Activated CD8-positive, alpha-beta T cell treated with anti-CD3 and anti-CD28 coated beads for 36 hours (primary cell): ENCODE data around the gene PRG3. TPM values are rescaled to one million over a fixed set of nuclear protein-coding genes. Genes with fewer than 3 reads are reported as not detected.

Source experiments
- ATAC-seq: fragments of 200-7000 bp; cut with Tn5 transposase; one replicate; pipeline ENCODE4 v1.10.0; 2021; ENCODE audit warnings: mild to moderate bottlenecking, moderate library complexity
- CTCF ChIA-PET: fragments of 350-600 bp; sonication (Branson Sonifier 250); formaldehyde crosslinking; loops from one replicate; lab custom pipeline; 2021; ENCODE audit warnings: antibody characterized with exemption; lab: Charles Lee
- POLR2A ChIA-PET: fragments of 350-600 bp; sonication (Branson Sonifier 250); formaldehyde crosslinking; loops from one replicate; lab custom pipeline; 2021; ENCODE audit warnings: antibody characterized with exemption; lab: Charles Lee
- DNase-seq: peaks from one replicate; pipeline ENCODE4 v3.0.0-alpha.2; 2020
- H3K27ac Mint-ChIP-seq: one replicate; pipeline ENCODE4 v1.8.0; 2021; ENCODE audit warnings: mild to moderate bottlenecking, mixed read lengths
- H3K27me3 Mint-ChIP-seq: one replicate; pipeline ENCODE4 v1.8.0; 2021; ENCODE audit warnings: mixed read lengths
- H3K36me3 Mint-ChIP-seq: one replicate; pipeline ENCODE4 v1.8.0; 2021; ENCODE audit warnings: low read depth, mixed read lengths
- H3K4me1 Mint-ChIP-seq: one replicate; pipeline ENCODE4 v1.8.0; 2021; ENCODE audit warnings: low read depth, mixed read lengths
- H3K4me3 Mint-ChIP-seq: one replicate; pipeline ENCODE4 v1.8.0; 2021; ENCODE audit warnings: mild to moderate bottlenecking, moderate library complexity, mixed read lengths
- H3K9me3 Mint-ChIP-seq: one replicate; pipeline ENCODE4 v1.8.0; 2021; ENCODE audit warnings: mixed read lengths
- CTCF ChIP-seq: fragments of 200-600 bp; IDR thresholded peaks from one replicate; pipeline ENCODE4 v1.8.0; 2022; ENCODE audit warnings: antibody characterized with exemption, mild to moderate bottlenecking
- intact Hi-C: fragments of 100-400 bp; cut with micrococcal nuclease; formaldehyde crosslinking; loops from one replicate; pipeline ENCODE4 v1.10.0; 2022
- total RNA-seq, 2 experiments: library from RNA; stranded (reverse); gene quantifications; one replicate each; pipeline ENCODE4 v1.2.3, GENCODE V29; 2021

PRG3 gene
- total RNA-seq, 2 experiments from 2014 or later = not detected

DNA sequence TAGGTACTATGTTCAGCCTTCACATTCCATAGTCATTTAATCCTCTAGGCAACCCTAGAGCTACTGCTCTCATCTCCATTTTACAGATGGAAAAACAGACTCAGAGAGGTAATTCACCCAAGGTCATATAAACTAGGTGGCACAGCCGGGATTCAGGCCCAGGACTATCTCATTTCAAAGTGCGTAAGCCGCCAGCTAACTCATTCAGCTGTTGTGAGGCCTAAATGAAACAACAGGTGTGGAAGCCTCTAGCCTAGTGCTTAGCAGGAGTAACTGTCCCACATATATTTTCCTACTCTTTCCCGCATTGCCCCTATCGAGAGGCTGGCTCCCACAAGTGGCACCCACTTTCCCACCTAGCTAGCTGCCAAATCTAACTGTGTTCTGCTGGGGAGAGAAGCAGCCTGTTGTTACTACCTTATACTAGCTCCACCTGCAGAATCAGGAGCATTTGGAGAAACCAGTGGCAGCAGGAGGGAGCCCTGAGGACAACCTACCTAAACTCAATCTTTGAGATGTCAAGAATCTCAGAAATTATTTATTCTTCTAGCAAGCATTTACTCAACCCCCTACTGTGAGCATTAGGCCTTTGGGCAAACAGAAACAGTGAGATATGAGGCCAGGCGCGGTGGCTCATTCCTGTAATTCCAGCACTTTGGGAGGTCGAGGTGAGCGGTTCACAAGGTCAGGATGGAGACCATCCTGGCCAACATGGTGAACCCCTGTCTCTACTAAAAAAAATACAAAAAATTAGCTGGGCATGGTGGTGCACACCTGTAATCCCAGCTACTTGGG lies 20.9 kb downstream of the PRG3 start:
- Mint-ChIP-seq H3K4me3 (no peak overlapping the region), H3K4me1 (no peaks in the 10 kb centered on the region), H3K27ac (no peak overlapping the region), H3K9me3 (no peaks in the 10 kb centered on the region), H3K27me3 (peaks cover 7% of the 10 kb centered on the region), H3K36me3 (no peaks in the 10 kb centered on the region)
- ChIA-PET CTCF (interaction anchor here (0.8 to 2.9 kb wide), 7 partner anchors 7 to 167 kb away, joined by 3 to 17 read pairs (median 3); no protein-coding TSS in a partner anchor), POLR2A (interaction anchor here (0.8 to 1.1 kb wide), 2 partner anchors 40 to 46 kb away, joined by 3 read pairs; no protein-coding TSS in a partner anchor)
- intact Hi-C loops = no loop called here
- ATAC-seq (no peak), DNase-seq (no peak)
- no peak for TF ChIP-seq CTCF

DNA sequence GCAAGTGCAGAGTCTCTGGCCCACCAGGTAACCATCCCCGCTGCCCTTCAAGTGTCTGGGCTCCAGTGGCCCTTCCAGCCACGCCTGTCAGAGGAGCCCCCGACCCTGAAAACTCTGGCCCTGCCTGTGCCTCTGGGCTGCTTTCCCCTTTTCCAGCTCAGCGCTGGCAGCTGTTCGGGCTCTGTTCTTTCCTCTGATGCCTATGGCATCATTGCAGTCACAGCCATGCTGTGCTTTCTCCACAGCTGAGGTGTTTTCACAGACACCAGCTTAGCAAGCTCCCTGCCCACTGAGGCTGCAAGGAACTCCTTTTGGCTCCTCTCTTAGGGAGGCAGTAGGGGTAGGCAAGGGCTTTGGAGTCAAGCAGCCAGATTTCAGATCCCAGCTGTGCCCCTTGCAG lies 21.6 kb downstream of the PRG3 start:
- Mint-ChIP-seq H3K9me3 (no peaks in the 10 kb centered on the region), H3K27me3 (peaks cover 12% of the 10 kb centered on the region), H3K27ac (no peak overlapping the region), H3K36me3 (no peaks in the 10 kb centered on the region), H3K4me3 (no peak overlapping the region), H3K4me1 (no peaks in the 10 kb centered on the region)
- ATAC-seq (no peak), DNase-seq (no peak)
- ChIA-PET CTCF (interaction anchor here (0.7 to 2.9 kb wide), 3 partner anchors 9 to 441 kb away, joined by 3 to 17 read pairs (median 6); no protein-coding TSS in a partner anchor), POLR2A (interaction anchor here (0.8 to 1.1 kb wide), 2 partner anchors 41 to 46 kb away, joined by 3 read pairs; no protein-coding TSS in a partner anchor)
- TF ChIP-seq CTCF = no peak
- intact Hi-C loops = no loop called here

DNA sequence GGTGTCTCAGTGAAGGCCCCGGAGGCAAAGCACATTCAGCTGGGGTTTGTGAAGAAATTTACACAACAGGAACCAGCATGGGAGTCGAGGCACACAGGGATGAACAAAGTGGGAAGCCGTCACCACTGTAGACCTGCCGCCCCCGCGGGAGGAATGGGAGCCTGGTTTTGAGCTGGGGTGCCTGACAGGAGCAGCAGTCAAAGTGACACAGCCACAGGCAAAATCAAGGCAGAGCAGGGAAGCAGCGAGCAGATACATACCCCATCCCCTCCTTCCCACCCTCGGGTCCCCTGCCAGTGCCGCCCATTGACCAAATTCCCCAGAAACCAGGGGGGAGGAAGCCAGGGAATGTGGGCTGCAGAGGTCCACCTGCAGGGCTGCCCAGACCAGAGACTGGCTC lies 22.0 kb downstream of the PRG3 start:
- DNase-seq (no peak), ATAC-seq (no peak)
- no peak for TF ChIP-seq CTCF
- no peak overlapping the region for H3K27ac Mint-ChIP-seq
- H3K4me1 Mint-ChIP-seq = no peaks in the 10 kb centered on the region
- no peaks in the 10 kb centered on the region for H3K36me3 Mint-ChIP-seq
- CTCF ChIA-PET = interaction anchor here (0.7 to 2.9 kb wide), 4 partner anchors 9 to 442 kb away, joined by 3 to 17 read pairs (median 6); no protein-coding TSS in a partner anchor
- H3K27me3 Mint-ChIP-seq = peaks cover 13% of the 10 kb centered on the region
- intact Hi-C loops = no loop called here
- no peaks in the 10 kb centered on the region for H3K9me3 Mint-ChIP-seq
- POLR2A ChIA-PET = interaction anchor here (1.1 kb wide), 1 partner anchor 47 kb away, joined by 3 read pairs; no protein-coding TSS in a partner anchor
- H3K4me3 Mint-ChIP-seq = no peak overlapping the region

GRCh38 chr11:57358543-57358961 lies 22.4 kb downstream of the PRG3 start:
- H3K4me1 Mint-ChIP-seq = no peaks in the 10 kb centered on the region
- CTCF ChIA-PET = interaction anchor here (1.6 to 2.9 kb wide), 2 partner anchors 8 to 13 kb away, joined by 5 to 17 read pairs; no protein-coding TSS in a partner anchor

More at GRCh38 chr11:57358543-57358961, 22.4 kb downstream of the PRG3 start:
- Mint-ChIP-seq H3K27me3 (peaks cover 13% of the 10 kb centered on the region), H3K9me3 (no peaks in the 10 kb centered on the region), H3K36me3 (no peaks in the 10 kb centered on the region), H3K4me3 (no peak overlapping the region), H3K27ac (no peak overlapping the region)
- TF ChIP-seq CTCF = no peak
- intact Hi-C loops = no loop called here
- DNase-seq (no peak), ATAC-seq (no peak)
- POLR2A ChIA-PET = interaction anchor here (1.3 kb wide), 1 partner anchor 31 kb away, joined by 3 read pairs; no protein-coding TSS in a partner anchor
